Middle frontal gyrus (tissue), 1 donor: ENCODE measurements around the gene MED27.
A peak's percentile ranks its signal among the peaks of the same experiment; 100 is the strongest.

ENCODE experiments used
- DNase-seq: peaks from one replicate; pipeline ENCODE4 v3.0.0-alpha.2; 2015; ENCODE audit warnings: low spot score; ENCODE audit errors: extremely low spot score

The MED27 gene

GRCh38 chr9:131886826-131887225, 192.8 kb downstream of the MED27 start:
- no peak for DNase-seq

GRCh38 chr9:131885144-131885609, 194.5 kb downstream of the MED27 start:
- DNase-seq = no peak

GRCh38 chr9:131884222-131884621, 195.4 kb downstream of the MED27 start:
- DNase-seq = no peak

- no peak for DNase-seq
Measured at GRCh38 chr9:131880833-131881583, 198.7 kb downstream of the MED27 start.

- no peak for DNase-seq
Measured at GRCh38 chr9:131879911-131880290, 199.8 kb downstream of the MED27 start.

GRCh38 chr9:131879181-131879910, 200.3 kb downstream of the MED27 start:
- no peak for DNase-seq

- DNase-seq = no peak
Measured at GRCh38 chr9:131876486-131876885, 203.2 kb downstream of the MED27 start.

- no peak for DNase-seq
Measured at GRCh38 chr9:131875828-131876485, 203.7 kb downstream of the MED27 start.

GRCh38 chr9:131874916-131875670, 204.6 kb downstream of the MED27 start:
- DNase-seq = no peak

- DNase-seq = no peak
Measured at GRCh38 chr9:131874447-131874846, 205.2 kb downstream of the MED27 start.

- DNase-seq = no peak
Measured at GRCh38 chr9:131873891-131874440, 205.7 kb downstream of the MED27 start.

- no peak for DNase-seq
Measured at GRCh38 chr9:131873335-131873734, 206.3 kb downstream of the MED27 start.

- DNase-seq = no peak
Measured at GRCh38 chr9:131872702-131873101, 207.0 kb downstream of the MED27 start.

- no peak for DNase-seq
Measured at GRCh38 chr9:131872006-131872405, 207.7 kb downstream of the MED27 start.

GRCh38 chr9:131870156-131870555, 209.5 kb downstream of the MED27 start:
- DNase-seq = no peak

GRCh38 chr9:131869348-131869747, 210.3 kb downstream of the MED27 start:
- DNase-seq = no peak

GRCh38 chr9:131868766-131869165, 210.9 kb downstream of the MED27 start:
- DNase-seq = peak; percentile 23

GRCh38 chr9:131867611-131868192, 212.0 kb downstream of the MED27 start:
- no peak for DNase-seq

GRCh38 chr9:131865446-131866195, 214.0 kb downstream of the MED27 start:
- no peak for DNase-seq

- DNase-seq = no peak
Measured at GRCh38 chr9:131864531-131864930, 215.1 kb downstream of the MED27 start.
